Measurements from ENCODE around the gene ZNF438.

DNA sequence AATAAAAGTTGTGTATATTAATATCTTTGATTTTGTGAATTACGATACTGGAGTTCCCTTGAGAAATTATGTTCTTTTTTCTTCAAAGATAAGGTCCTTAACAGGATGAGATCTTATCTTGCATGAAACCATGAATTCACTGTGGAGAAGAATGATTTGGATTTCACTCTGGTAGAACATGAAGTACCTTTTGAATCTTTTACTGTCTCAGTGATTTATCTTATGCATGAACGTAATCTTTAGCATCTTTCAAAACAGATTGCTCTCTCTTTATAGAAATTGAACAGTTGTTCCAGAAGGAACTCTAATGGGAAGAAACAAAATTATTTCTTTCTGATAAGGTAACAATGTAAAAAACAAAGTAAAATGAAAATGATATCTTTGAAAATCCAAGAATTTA, 11.0 kb upstream of the ZNF438 start:
- TF ChIP-seq POLR2A (IDR thresholded peaks at IDR 0.05): no peak
- TF ChIP-seq EP300 (IDR thresholded peaks at IDR 0.05): no peak

Data from sigmoid colon (tissue), 4 donors.